HG02938 (cell line): ENCODE measurements around the gene TJP3.

Source experiments
- ATAC-seq: cut with Tn5 transposase; IDR thresholded peaks from one replicate; pipeline ENCODE4 v1.9.1; 2021; ENCODE audit warnings: mild to moderate bottlenecking, moderate library complexity; ENCODE audit not compliant: unreplicated experiment

Gene TJP3

DNA sequence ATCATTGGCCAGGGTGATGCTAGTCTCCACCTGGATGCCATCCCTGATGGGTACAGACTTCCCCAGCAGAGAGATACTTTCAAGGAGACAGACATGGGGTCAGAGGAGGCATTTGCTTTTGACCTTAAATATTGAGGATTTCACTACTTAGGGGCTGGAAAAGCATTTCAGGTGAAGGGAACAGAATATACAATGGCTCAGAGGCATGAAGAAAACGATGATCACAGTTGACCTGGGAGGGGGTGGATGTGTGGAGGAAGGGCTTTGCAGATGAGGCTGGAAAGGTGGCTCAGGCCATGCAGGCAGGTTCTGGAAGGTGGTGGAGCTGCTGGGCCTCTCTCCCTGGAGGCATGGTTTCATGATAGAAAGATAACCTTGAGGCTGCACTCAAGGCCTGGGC, 74.1 kb downstream of the TJP3 start:
- ATAC-seq, result no peak

DNA sequence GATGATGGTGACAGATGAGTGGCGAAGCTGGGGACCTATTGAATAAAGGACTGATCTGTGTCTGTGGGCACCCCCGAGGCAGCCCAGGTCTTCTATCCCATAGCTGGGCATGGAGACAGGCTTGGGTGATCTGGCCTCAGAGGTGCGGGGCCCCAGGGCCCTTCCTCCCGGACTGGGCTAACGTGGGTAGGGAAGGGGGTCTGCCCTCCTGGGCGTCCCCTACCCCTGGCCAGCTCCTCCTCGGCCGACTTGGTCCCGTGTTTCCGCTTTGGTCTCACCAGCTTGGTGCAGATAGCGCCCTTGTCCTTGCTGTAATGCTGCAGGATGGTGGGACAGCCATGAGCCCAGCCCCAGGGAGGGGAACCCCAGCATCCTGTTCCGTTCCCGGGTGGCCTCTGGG, 74.7 kb downstream of the TJP3 start:
- ATAC-seq, result no peak

- no peak for ATAC-seq
Observed at GRCh38 chr19:3783660-3784584, 75.7 kb downstream of the TJP3 start.

DNA sequence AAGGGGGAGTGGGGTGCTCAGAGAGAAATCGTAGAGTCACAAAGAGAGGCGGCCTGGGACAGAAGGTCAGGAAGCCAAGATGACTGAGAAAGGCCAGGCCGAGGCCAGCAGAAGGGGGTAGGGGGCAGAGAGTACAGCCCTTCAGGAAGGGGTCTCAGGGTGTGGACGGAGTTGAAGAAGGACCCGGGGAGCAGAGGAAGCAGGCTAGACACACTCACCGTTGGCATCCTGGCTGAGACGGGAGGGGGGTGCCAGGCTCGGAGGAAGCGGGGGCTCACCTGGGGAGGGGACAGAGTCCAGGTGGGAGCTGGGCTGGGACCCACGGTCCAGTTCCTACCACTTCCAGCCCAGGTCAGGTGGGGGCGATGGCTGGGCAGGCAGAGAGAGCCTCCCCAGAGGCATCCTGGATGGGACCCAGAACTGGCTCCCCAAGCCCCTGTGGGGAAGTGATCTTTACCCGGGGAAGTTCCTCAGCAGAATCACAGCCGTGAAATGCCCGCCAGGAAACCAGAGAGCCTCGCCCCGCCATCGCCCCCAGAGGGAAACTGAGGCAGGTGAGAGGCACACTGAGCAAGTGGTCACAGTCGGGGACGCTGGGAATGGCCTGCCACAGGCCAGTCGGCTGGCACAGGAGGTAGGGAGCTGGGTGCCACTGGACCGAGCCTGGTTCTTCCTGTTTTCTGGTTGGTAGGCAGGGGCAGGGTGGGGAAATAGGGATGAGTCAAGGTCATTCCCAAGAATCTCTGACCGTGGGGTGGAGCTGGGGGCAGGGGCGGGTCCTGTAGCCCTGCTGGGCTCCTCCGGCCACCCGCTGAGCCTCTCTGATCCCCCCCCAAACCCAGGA, 76.6 kb downstream of the TJP3 start:
- no peak for ATAC-seq

- ATAC-seq, result no peak
Observed at GRCh38 chr19:3785451-3785937, 77.3 kb downstream of the TJP3 start.

DNA sequence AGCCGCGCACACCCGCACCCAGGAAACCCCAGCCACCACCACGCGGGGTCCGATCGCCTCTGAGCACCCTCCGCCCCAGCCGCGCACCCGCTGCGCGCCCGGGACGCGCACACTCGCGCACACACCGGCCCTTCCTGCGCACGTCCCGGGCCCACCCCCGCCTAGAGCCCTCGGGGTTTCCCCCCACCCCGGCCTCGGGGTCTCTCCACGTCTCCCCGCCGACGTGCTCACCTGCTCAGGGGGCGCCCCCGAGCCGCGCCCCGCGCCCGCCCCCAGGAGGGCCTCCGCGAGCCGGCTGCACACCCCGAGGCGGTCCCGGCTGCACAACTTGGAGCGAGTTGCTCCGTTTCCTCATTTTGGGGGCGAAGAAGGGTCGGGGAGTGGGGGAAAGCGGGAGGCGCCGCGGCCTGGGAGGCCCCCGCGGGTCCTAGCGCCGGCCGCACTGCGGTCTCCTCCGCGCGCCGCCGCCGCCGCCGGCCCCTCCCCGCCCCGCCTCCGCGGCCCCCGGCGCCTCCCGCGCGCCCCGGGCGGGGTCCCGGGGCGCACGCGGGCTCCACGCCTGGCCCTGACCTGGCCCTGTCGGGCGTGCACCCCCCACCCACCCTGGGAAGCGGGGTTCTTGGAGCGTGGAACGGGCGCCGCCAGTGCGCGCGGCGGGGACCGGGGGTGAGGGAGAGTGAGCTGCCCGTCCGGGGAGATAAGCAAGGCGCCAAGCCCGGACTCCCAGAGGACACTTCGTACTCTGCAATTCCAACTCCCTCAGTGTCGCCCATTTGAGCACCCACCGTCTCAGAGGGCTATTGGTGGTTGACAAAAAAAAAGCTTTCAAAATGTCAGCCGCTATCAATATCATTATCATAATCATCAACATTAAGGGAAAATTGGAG, 78.0 kb downstream of the TJP3 start, which contains the start of gene MATK:
TSS of gene MATK (minus strand) at position 444 of the 887 bp plus-strand sequence. CDS start 1,246 bp downstream, outside the sequence.
- ATAC-seq, result no peak

DNA sequence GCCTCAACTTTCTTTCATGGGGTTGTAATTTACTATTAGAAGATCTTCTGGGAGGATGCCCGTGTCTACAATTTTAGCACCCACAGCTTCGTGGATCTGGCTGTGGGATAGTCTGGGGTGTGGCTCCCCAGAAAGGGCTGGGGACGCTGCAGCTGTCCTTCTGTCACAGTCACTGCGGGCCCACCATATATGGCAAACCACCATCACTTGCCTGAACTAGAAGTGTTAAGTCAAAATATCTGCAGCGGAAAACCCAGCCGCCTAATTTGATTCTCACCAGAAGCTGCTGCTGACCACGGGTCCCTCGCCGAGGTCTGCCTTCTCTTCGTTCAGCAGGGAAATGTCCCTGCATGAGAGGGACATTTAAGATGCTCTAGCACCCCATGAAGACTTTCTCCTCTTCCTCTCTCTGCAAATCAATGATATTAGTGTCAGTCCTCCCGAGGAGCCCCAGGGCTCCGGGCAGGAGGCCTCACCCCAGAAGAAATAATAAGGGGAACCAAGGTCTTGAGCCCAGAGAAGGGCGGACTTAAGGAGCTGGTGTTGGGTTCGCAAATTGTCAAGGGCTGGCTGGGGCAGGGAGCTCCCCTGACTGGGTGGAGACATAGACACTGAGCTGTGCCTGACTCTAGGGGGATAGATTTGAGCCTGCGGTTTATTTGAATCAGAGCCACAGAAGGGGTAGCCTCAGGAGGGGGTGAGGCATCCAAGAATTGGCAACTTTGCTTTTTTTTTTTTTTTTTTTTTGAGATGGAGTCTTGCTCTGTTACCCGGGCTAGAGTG, 81.0 kb downstream of the TJP3 start:
- no peak for ATAC-seq

- no peak for ATAC-seq
Observed at GRCh38 chr19:3790209-3790734, 82.1 kb downstream of the TJP3 start.

GRCh38 chr19:3790941-3791340, 82.8 kb downstream of the TJP3 start:
- ATAC-seq, result no peak

DNA sequence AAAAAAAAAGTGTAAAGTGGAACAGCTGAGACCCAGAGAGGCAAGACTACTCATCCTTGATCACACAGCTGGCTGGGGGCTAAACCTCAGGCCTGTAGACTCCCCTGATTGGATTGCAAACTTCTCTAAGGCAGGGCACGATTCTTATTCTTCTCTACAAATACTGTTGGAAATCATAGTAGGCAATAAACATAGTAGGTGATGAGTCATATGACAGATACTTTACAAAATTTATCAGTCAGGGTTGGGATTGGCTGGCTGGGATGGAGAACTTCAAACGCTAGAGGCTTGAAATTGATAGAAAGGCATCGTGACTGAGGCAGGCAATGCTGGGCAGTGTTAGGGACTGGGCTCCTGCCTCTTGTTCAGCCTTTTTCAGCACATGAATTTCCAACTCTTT, 83.9 kb downstream of the TJP3 start:
- no peak for ATAC-seq

DNA sequence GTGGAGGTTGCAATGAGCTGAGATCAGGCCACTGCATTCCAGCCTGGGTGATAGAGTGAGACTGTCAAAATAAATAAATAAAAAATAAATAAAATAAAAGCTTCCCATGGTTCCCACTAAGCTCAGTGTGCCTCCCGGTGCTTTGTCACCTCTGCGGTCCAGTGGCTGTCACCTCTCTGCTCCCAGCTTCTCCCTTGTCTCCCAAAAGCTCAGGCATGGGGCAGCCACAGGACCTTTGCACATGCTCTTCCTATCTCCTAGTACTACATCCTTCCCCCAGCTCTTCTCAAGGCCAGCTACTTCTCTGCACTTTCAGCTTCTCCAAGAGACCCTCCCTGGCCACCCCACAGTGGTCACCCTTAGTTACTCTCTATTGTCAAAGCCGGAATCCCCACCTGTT, 85.6 kb downstream of the TJP3 start:
- no peak for ATAC-seq

DNA sequence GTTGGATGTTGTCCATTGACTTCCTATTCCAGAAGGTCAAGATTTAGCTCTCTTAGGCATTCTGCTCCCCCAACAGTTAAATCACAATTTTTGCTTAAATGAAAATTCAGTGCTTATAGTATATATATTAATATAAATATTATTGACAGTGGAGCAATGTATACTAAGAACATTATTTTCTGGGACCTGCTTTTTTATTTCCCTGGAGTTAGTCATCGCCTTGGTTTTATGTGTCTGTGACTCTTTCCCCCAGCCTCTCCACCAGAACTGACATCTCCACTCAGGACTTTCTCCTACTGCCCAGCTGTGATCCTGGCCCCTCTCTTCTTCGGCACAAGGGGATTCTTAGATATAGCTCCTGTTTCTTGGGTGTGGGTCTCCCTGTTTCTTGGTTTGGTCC, 88.2 kb downstream of the TJP3 start:
- no peak for ATAC-seq

GRCh38 chr19:3798137-3798536, 90.0 kb downstream of the TJP3 start:
- ATAC-seq, result no peak
